DND-41 (cell line): ENCODE data around the gene RGL1.

Source experiments
- EZH2 ChIP-seq: IDR thresholded peaks from 3 replicates; pipeline ENCODE4 v1.6.1; 2012; ENCODE audit warnings: borderline replicate concordance, low read depth, mild to moderate bottlenecking, moderate library complexity, low read length, inconsistent platforms; ENCODE audit not compliant: severe bottlenecking
- TF ChIP-seq, protein P1 (sequence below): IDR thresholded peaks from 2 replicates; pipeline ENCODE4 v1.5.1; 2012; ENCODE audit warnings: borderline replicate concordance, low read length, moderate library complexity, mild to moderate bottlenecking; ENCODE audit not compliant: poor library complexity, severe bottlenecking; ENCODE audit errors: extremely low read depth

DNA sequence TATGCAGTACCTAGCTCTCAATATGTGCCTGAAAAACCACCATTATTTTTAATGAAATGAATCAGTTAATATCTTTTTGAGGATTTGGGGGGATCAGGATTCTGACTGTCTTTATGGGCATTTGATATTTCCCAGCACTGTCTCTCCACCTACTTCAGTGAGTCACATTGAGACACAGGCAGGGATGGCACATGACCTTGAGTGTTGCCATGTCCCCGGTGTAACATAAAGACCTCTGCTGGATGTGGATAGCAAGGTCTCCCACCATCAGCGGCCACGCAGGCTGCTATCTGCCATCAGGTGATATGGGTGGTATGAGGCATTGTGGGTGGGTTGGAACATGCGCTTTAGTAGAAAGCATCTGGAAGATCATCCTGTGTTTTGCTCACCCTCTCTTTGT lies 103.2 kb downstream of the RGL1 start:
- TF ChIP-seq EZH2 = no peak
- TF ChIP-seq, protein P1, sequence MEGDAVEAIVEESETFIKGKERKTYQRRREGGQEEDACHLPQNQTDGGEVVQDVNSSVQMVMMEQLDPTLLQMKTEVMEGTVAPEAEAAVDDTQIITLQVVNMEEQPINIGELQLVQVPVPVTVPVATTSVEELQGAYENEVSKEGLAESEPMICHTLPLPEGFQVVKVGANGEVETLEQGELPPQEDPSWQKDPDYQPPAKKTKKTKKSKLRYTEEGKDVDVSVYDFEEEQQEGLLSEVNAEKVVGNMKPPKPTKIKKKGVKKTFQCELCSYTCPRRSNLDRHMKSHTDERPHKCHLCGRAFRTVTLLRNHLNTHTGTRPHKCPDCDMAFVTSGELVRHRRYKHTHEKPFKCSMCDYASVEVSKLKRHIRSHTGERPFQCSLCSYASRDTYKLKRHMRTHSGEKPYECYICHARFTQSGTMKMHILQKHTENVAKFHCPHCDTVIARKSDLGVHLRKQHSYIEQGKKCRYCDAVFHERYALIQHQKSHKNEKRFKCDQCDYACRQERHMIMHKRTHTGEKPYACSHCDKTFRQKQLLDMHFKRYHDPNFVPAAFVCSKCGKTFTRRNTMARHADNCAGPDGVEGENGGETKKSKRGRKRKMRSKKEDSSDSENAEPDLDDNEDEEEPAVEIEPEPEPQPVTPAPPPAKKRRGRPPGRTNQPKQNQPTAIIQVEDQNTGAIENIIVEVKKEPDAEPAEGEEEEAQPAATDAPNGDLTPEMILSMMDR = no peak
